Measurements from ENCODE around the gene SEC23A. TPM values are rescaled to one million over a fixed set of nuclear protein-coding genes. Genes with fewer than 3 reads are reported as not detected.
"Not testable (repeated sequence)": the region's sequence is repeated elsewhere in the genome, so short reads cannot be mapped to it uniquely, and the experiment has no call there.

Gene SEC23A
- total and polyA plus RNA-seq, 4 donors = 36.5 to 169 (median 52.1) TPM

- not testable (repeated sequence) for H3K27ac ChIP-seq (ENCODE audit: low read depth in 1 of 2, low read length in 2 of 2)
- WGBS = 42% methylated on average over 1 of the region's 1 CpG
Observed at GRCh38 chr14:39008965-39009364, 94.1 kb downstream of the SEC23A start.

GRCh38 chr14:39006721-39007410 lies 96.2 kb downstream of the SEC23A start:
- 93% methylated on average over 4 of the region's 4 CpGs for WGBS
- H3K4me1 ChIP-seq (ENCODE audit: control insufficient read depth in 4 of 4, insufficient read depth in 4 of 4, low read length in 3 of 4) = peaks cover 0 to 6% (median 2%) of the 10 kb centered on the region in 4 donors
- H3K9me3 ChIP-seq (ENCODE audit: control insufficient read depth in 4 of 4, low read length in 3 of 4) = no peaks in the 10 kb centered on the region
- no peak overlapping the region for H3K4me3 ChIP-seq (ENCODE audit: low read depth in 1 of 3, low read length in 3 of 3)
- no peak overlapping the region for H3K27ac ChIP-seq (ENCODE audit: low read depth in 1 of 2, low read length in 2 of 2)
- no peaks in the 10 kb centered on the region for H3K27me3 ChIP-seq (ENCODE audit: control insufficient read depth in 4 of 4, insufficient read depth in 4 of 4, low read length in 3 of 4)
- no peak for TF ChIP-seq MAX (IDR thresholded peaks at IDR 0.05)
- no peak for TF ChIP-seq HNF4G (IDR thresholded peaks at IDR 0.05)
- no peak for DNase-seq (ENCODE audit: low spot score)
- H3K9ac ChIP-seq (ENCODE audit: low read depth in 1 of 2, low read length in 2 of 2) = no peak overlapping the region
- H3K36me3 ChIP-seq (ENCODE audit: control insufficient read depth in 4 of 4, insufficient read depth in 3 of 4, low read depth in 1 of 4, low read length in 3 of 4) = no peaks in the 10 kb centered on the region

More at GRCh38 chr14:39008965-39009364, 94.1 kb downstream of the SEC23A start:
- TF ChIP-seq SP1 (IDR thresholded peaks at IDR 0.05) (peak; percentile 39), HNF4A (conservative IDR thresholded peaks at IDR 0.05) (peak; percentile 54 to 70)
- not testable (repeated sequence) for H3K4me1 ChIP-seq (ENCODE audit: control insufficient read depth in 4 of 4, insufficient read depth in 4 of 4, low read length in 3 of 4); DNase-seq (ENCODE audit: low spot score); H3K9me3 ChIP-seq (ENCODE audit: control insufficient read depth in 4 of 4, low read length in 3 of 4); H3K4me3 ChIP-seq (ENCODE audit: low read depth in 1 of 3, low read length in 3 of 3); H3K36me3 ChIP-seq (ENCODE audit: control insufficient read depth in 4 of 4, insufficient read depth in 3 of 4, low read depth in 1 of 4, low read length in 3 of 4); H3K27me3 ChIP-seq (ENCODE audit: control insufficient read depth in 4 of 4, insufficient read depth in 4 of 4, low read length in 3 of 4); H3K9ac ChIP-seq (ENCODE audit: low read depth in 1 of 2, low read length in 2 of 2)

GRCh38 chr14:39005044-39005880 lies 97.8 kb downstream of the SEC23A start:
- DNase-seq (ENCODE audit: low spot score) = no peak
- H3K27me3 ChIP-seq (ENCODE audit: control insufficient read depth in 4 of 4, insufficient read depth in 4 of 4, low read length in 3 of 4) = no peaks in the 10 kb centered on the region
- H3K4me3 ChIP-seq (ENCODE audit: low read depth in 1 of 3, low read length in 3 of 3) = no peak overlapping the region
- H3K9me3 ChIP-seq (ENCODE audit: control insufficient read depth in 4 of 4, low read length in 3 of 4) = no peaks in the 10 kb centered on the region
- H3K36me3 ChIP-seq (ENCODE audit: control insufficient read depth in 4 of 4, insufficient read depth in 3 of 4, low read depth in 1 of 4, low read length in 3 of 4) = no peaks in the 10 kb centered on the region
- peaks cover 0 to 6% (median under 1%) of the 10 kb centered on the region in 4 donors for H3K4me1 ChIP-seq (ENCODE audit: control insufficient read depth in 4 of 4, insufficient read depth in 4 of 4, low read length in 3 of 4)
- WGBS = 86% methylated on average over 8 of the region's 8 CpGs
- TF ChIP-seq FOXA1 (IDR thresholded peaks at IDR 0.05) (no peak), NR2F2 (IDR thresholded peaks at IDR 0.05) (no peak), MAX (IDR thresholded peaks at IDR 0.05) (no peak), FOXA2 (IDR thresholded peaks at IDR 0.05) (no peak), RAD21 (IDR thresholded peaks at IDR 0.05) (no peak), HNF4A (conservative IDR thresholded peaks at IDR 0.05) (no peak), ATF3 (IDR thresholded peaks at IDR 0.05) (no peak), JUND (IDR thresholded peaks at IDR 0.05) (no peak), TAF1 (conservative IDR thresholded peaks at IDR 0.05) (no peak)
- H3K27ac ChIP-seq (ENCODE audit: low read depth in 1 of 2, low read length in 2 of 2) = no peak overlapping the region
- H3K9ac ChIP-seq (ENCODE audit: low read depth in 1 of 2, low read length in 2 of 2) = no peak overlapping the region

GRCh38 chr14:38999949-39000348 lies 103.1 kb downstream of the SEC23A start:
- Histone ChIP-seq H3K4me1 (ENCODE audit: control insufficient read depth in 4 of 4, insufficient read depth in 4 of 4, low read length in 3 of 4) (no peaks in the 10 kb centered on the region), H3K27me3 (ENCODE audit: control insufficient read depth in 4 of 4, insufficient read depth in 4 of 4, low read length in 3 of 4) (no peaks in the 10 kb centered on the region), H3K36me3 (ENCODE audit: control insufficient read depth in 4 of 4, insufficient read depth in 3 of 4, low read depth in 1 of 4, low read length in 3 of 4) (no peaks in the 10 kb centered on the region), H3K9ac (ENCODE audit: low read depth in 1 of 2, low read length in 2 of 2) (no peak overlapping the region), H3K27ac (ENCODE audit: low read depth in 1 of 2, low read length in 2 of 2) (no peak overlapping the region), H3K4me3 (ENCODE audit: low read depth in 1 of 3, low read length in 3 of 3) (no peak overlapping the region), H3K9me3 (ENCODE audit: control insufficient read depth in 4 of 4, low read length in 3 of 4) (no peaks in the 10 kb centered on the region)
- DNase-seq (ENCODE audit: low spot score) = no peak
- no peak for TF ChIP-seq RAD21 (IDR thresholded peaks at IDR 0.05)
- no peak for TF ChIP-seq NR2F2 (IDR thresholded peaks at IDR 0.05)
- TF ChIP-seq GABPA (IDR thresholded peaks at IDR 0.05 in 1 of 2, conservative IDR thresholded peaks at IDR 0.05 in 1 of 2) = no peak
- TF ChIP-seq RXRA (IDR thresholded peaks at IDR 0.05) = no peak
- TF ChIP-seq FOXA1 (IDR thresholded peaks at IDR 0.05) = no peak
- TF ChIP-seq HNF4G (IDR thresholded peaks at IDR 0.05) = no peak
- WGBS = 90% methylated on average over 1 of the region's 1 CpG

Data from liver (tissue), 9 donors.